Tibial artery (tissue), 4 donors: ENCODE measurements around the gene CPD.

Source experiments
- DNase-seq, 2 donors: peaks; one replicate each; pipeline ENCODE4 v3.0.0-alpha.2; 2019
- H3K27ac ChIP-seq, 2 donors: fragments of 200-600 bp; sonication (generic) in 1 of 2; 1 replicate in 1 of 2; 2 replicates in 1 of 2; pipeline ENCODE4 v1.5.1; 2018 to 2019; ENCODE audit warnings: mild to moderate bottlenecking in 1 of 2
- H3K27me3 ChIP-seq, 2 donors: fragments of 200-600 bp; sonication (generic) in 1 of 2; one replicate each; pipeline versions ENCODE4 v1.5.1 to v1.6.0; 2016 to 2019
- H3K36me3 ChIP-seq, 3 donors: fragments of 200-600 bp; sonication (generic) in 2 of 3; one replicate each; pipeline ENCODE4 v1.5.1; 2016 to 2019; ENCODE audit warnings: mild to moderate bottlenecking in 2 of 3
- H3K4me1 ChIP-seq, 4 donors: fragments of 200-600 bp; sonication (generic) in 2 of 4; 1 replicate in 3 of 4; 2 replicates in 1 of 4; pipeline ENCODE4 v1.5.1; 2016 to 2019
- H3K4me3 ChIP-seq, 2 donors: fragments of 200-600 bp; sonication (generic) in 1 of 2; 1 replicate in 1 of 2; 2 replicates in 1 of 2; pipeline ENCODE4 v1.5.1; 2018 to 2019; ENCODE audit warnings: mild to moderate bottlenecking in 2 of 2
- H3K9me3 ChIP-seq, 3 donors: fragments of 200-600 bp; sonication (generic) in 1 of 3; one replicate each; pipeline ENCODE4 v1.5.1; 2016 to 2019
- CTCF ChIP-seq, 2 experiments: fragments of 200-600 bp in 1 of 2; fragments of 450-650 bp in 1 of 2; IDR thresholded peaks; one replicate each; pipeline ENCODE4 v1.5.1; 2017 to 2019; ENCODE audit warnings: antibody characterized with exemption in 2 of 2, mild to moderate bottlenecking in 1 of 2, moderate library complexity in 1 of 2
- intact Hi-C: fragments of 100-400 bp; cut with DNase I; formaldehyde crosslinking; loops from one replicate; pipeline ENCODE4 v1.15.0; 2023; ENCODE audit warnings: low total_unique reads

The CPD gene

GRCh38 chr17:30378825-30379302 is at the start of gene CPD:
TSS of gene CPD (plus strand) at chr17:30378927. CDS start at chr17:30378981, 54 bp downstream.
- Histone ChIP-seq H3K9me3 (no peaks in the 10 kb centered on the region), H3K4me1 (peaks cover 0 to 42% (median 18%) of the 10 kb centered on the region in 4 donors), H3K27me3 (no peaks in the 10 kb centered on the region), H3K27ac (peak within 1 kb of the TSS; percentile 81 to 90), H3K36me3 (no peaks in the 10 kb centered on the region), H3K4me3 (peak within 1 kb of the TSS; percentile 78 to 80)
- TF ChIP-seq CTCF (IDR thresholded peaks at IDR 0.05): no peak
- peak; percentile 97 to 99 for DNase-seq
- intact Hi-C loops: loop anchor here (5.0 kb wide), 1 partner anchor 87 kb away; the partner anchor contains the start of gene BLMH

- intact Hi-C loops: no loop called here
- no peaks in the 10 kb centered on the region for H3K36me3 ChIP-seq
- no peaks in the 10 kb centered on the region for H3K4me1 ChIP-seq
Measured at GRCh38 chr17:30332057-30332542, 46.6 kb upstream of the CPD start.

GRCh38 chr17:30333503-30334360 is 45.0 kb upstream of the CPD start, which contains the start of gene TMIGD1:
TSS of gene TMIGD1 (minus strand) at chr17:30334057. CDS start at chr17:30332133, 1,924 bp downstream.
- no peaks in the 10 kb centered on the region for H3K4me1 ChIP-seq
- no peak within 1 kb of the TSS for H3K27ac ChIP-seq
- intact Hi-C loops: no loop called here
- no peak within 1 kb of the TSS for H3K4me3 ChIP-seq
- no peak for DNase-seq
- H3K27me3 ChIP-seq: no peaks in the 10 kb centered on the region
- no peaks in the 10 kb centered on the region for H3K36me3 ChIP-seq
- H3K9me3 ChIP-seq: no peaks in the 10 kb centered on the region
- no peak for TF ChIP-seq CTCF (IDR thresholded peaks at IDR 0.05)

More at GRCh38 chr17:30332057-30332542, 46.6 kb upstream of the CPD start:
- Histone ChIP-seq H3K9me3 (no peaks in the 10 kb centered on the region), H3K4me3 (no peak overlapping the region), H3K27ac (no peak overlapping the region), H3K27me3 (peaks cover 0 to 8% of the 10 kb centered on the region in 2 donors)
- no peak for TF ChIP-seq CTCF (IDR thresholded peaks at IDR 0.05)
- no peak for DNase-seq

- no peak overlapping the region for H3K27ac ChIP-seq
- no peaks in the 10 kb centered on the region for H3K27me3 ChIP-seq
- no peaks in the 10 kb centered on the region for H3K9me3 ChIP-seq
- intact Hi-C loops: no loop called here
- TF ChIP-seq CTCF (IDR thresholded peaks at IDR 0.05): no peak
- H3K4me3 ChIP-seq: no peak overlapping the region
- no peaks in the 10 kb centered on the region for H3K36me3 ChIP-seq
- DNase-seq: no peak
- no peaks in the 10 kb centered on the region for H3K4me1 ChIP-seq
Measured at GRCh38 chr17:30334421-30334820, 44.3 kb upstream of the CPD start.

GRCh38 chr17:30336369-30337171 is 42.2 kb upstream of the CPD start:
- DNase-seq: no peak
- intact Hi-C loops: no loop called here

More at GRCh38 chr17:30336369-30337171, 42.2 kb upstream of the CPD start:
- Histone ChIP-seq H3K4me1 (peaks cover 0 to 11% (median 4%) of the 10 kb centered on the region in 4 donors), H3K27me3 (no peaks in the 10 kb centered on the region), H3K36me3 (no peaks in the 10 kb centered on the region), H3K4me3 (no peak overlapping the region), H3K9me3 (no peaks in the 10 kb centered on the region), H3K27ac (no peak overlapping the region)
- TF ChIP-seq CTCF (IDR thresholded peaks at IDR 0.05): peak; percentile 42 to 60
